ENCODE results near the gene LNX2. TPM values are rescaled to one million over a fixed set of nuclear protein-coding genes. Genes with fewer than 3 reads are reported as not detected.

Gene LNX2
- total RNA-seq, 1 donor from 2014 or later, result 15.1 TPM

- H3K4me3 ChIP-seq, result no peak overlapping the region
- DNase-seq (ENCODE audit: low spot score), result no peak
- Mint-ChIP-seq H3K27me3 (ENCODE audit: insufficient read depth, low read depth) (peaks cover 4% of the 10 kb centered on the region), H3K36me3 (peaks cover 32% of the 10 kb centered on the region), H3K4me3 (no peak overlapping the region), H3K4me1 (no peaks in the 10 kb centered on the region), H3K27ac (no peak overlapping the region), H3K9me3 (peaks cover 16% of the 10 kb centered on the region)
- TF ChIP-seq EZH2 (IDR thresholded peaks at IDR 0.05) (no peak), CTCF (IDR thresholded peaks at IDR 0.05) (no peak), EZH2phosphoT487 (IDR thresholded peaks at IDR 0.05) (no peak)
- H3F3A ChIP-seq (ENCODE audit: low read depth), result no peaks in the 10 kb centered on the region
- no peak overlapping the region for H3K4me2 ChIP-seq
- H3K4me1 ChIP-seq, result no peaks in the 10 kb centered on the region
- peaks cover 25% of the 10 kb centered on the region for H3K36me3 ChIP-seq
- peaks cover 6% of the 10 kb centered on the region for H4K20me1 ChIP-seq (ENCODE audit: low read depth)
- no peak overlapping the region for H3K9ac ChIP-seq
- peaks cover 11% of the 10 kb centered on the region for H3K9me3 ChIP-seq (ENCODE audit: low read depth)
- no peaks in the 10 kb centered on the region for H3K79me2 ChIP-seq (ENCODE audit: low read depth)
- no peak overlapping the region for H3K27ac ChIP-seq
- H3K27me3 ChIP-seq, result no peaks in the 10 kb centered on the region
- no peak overlapping the region for H2AFZ ChIP-seq (replicated peaks)
Measured at GRCh38 chr13:27654059-27654458, 33.7 kb upstream of the LNX2 start.

- no peak overlapping the region for H3K4me3 ChIP-seq
- no peak overlapping the region for H3K4me3 Mint-ChIP-seq
- no peaks in the 10 kb centered on the region for H3F3A ChIP-seq (ENCODE audit: low read depth)
- no peaks in the 10 kb centered on the region for H3K4me1 ChIP-seq
- H3K27ac ChIP-seq, result no peak overlapping the region
- H3K4me2 ChIP-seq, result no peak overlapping the region
- H3K79me2 ChIP-seq (ENCODE audit: low read depth), result peaks cover 10% of the 10 kb centered on the region
- peaks cover 42% of the 10 kb centered on the region for H3K36me3 Mint-ChIP-seq
- no peaks in the 10 kb centered on the region for H3K4me1 Mint-ChIP-seq
- H3K9me3 ChIP-seq (ENCODE audit: low read depth), result peaks cover 11% of the 10 kb centered on the region
- no peak overlapping the region for H3K9ac ChIP-seq
- DNase-seq (ENCODE audit: low spot score), result no peak
- no peaks in the 10 kb centered on the region for H3K27me3 ChIP-seq
- peaks cover 45% of the 10 kb centered on the region for H3K36me3 ChIP-seq
- TF ChIP-seq CTCF (IDR thresholded peaks at IDR 0.05), result no peak
- TF ChIP-seq EZH2 (IDR thresholded peaks at IDR 0.05), result no peak
- TF ChIP-seq EZH2phosphoT487 (IDR thresholded peaks at IDR 0.05), result no peak
- peaks cover 16% of the 10 kb centered on the region for H3K9me3 Mint-ChIP-seq
- no peak overlapping the region for H2AFZ ChIP-seq (replicated peaks)
- H4K20me1 ChIP-seq (ENCODE audit: low read depth), result no peaks in the 10 kb centered on the region
- H3K27me3 Mint-ChIP-seq (ENCODE audit: insufficient read depth, low read depth), result peaks cover 4% of the 10 kb centered on the region
- no peak overlapping the region for H3K27ac Mint-ChIP-seq
Measured at GRCh38 chr13:27650312-27650711, 30.0 kb upstream of the LNX2 start.

- no peak for DNase-seq (ENCODE audit: low spot score)
- H3K4me1 ChIP-seq, result no peaks in the 10 kb centered on the region
- H3K27me3 Mint-ChIP-seq (ENCODE audit: insufficient read depth, low read depth), result no peaks in the 10 kb centered on the region
- peaks cover 13% of the 10 kb centered on the region for H3K36me3 Mint-ChIP-seq
- H3K4me1 Mint-ChIP-seq, result no peaks in the 10 kb centered on the region
- H4K20me1 ChIP-seq (ENCODE audit: low read depth), result peaks cover 27% of the 10 kb centered on the region
- no peak overlapping the region for H3K27ac ChIP-seq
- TF ChIP-seq EZH2 (IDR thresholded peaks at IDR 0.05) (no peak), CTCF (IDR thresholded peaks at IDR 0.05) (no peak), EZH2phosphoT487 (IDR thresholded peaks at IDR 0.05) (no peak)
- no peaks in the 10 kb centered on the region for H3K9me3 Mint-ChIP-seq
- H3K4me3 Mint-ChIP-seq, result no peak overlapping the region
- H3K4me3 ChIP-seq, result no peak overlapping the region
- no peak overlapping the region for H3K27ac Mint-ChIP-seq
- no peak overlapping the region for H3K4me2 ChIP-seq
- H3K9me3 ChIP-seq (ENCODE audit: low read depth), result no peaks in the 10 kb centered on the region
- H2AFZ ChIP-seq (replicated peaks), result no peak overlapping the region
- no peak overlapping the region for H3K9ac ChIP-seq
- H3F3A ChIP-seq (ENCODE audit: low read depth), result no peaks in the 10 kb centered on the region
- H3K36me3 ChIP-seq, result peaks cover 24% of the 10 kb centered on the region
- no peaks in the 10 kb centered on the region for H3K27me3 ChIP-seq
- peaks cover 50% of the 10 kb centered on the region for H3K79me2 ChIP-seq (ENCODE audit: low read depth)
Measured at GRCh38 chr13:27644302-27644701, 24.0 kb upstream of the LNX2 start.

Measured in neural progenitor cell (in vitro differentiated cells).